Stimulated activated CD4-positive, alpha-beta T cell treated with anti-CD3 and anti-CD28 coated beads, TNF-alpha, amount 100 ng/mL, for 4 hours (primary cell): ENCODE data around the gene PDS5B.
A peak's percentile ranks its signal among the peaks of the same experiment; 100 is the strongest.
"Not testable (repeated sequence)": the region's sequence is repeated elsewhere in the genome, so short reads cannot be mapped to it uniquely, and the experiment has no call there.

Experiments used
- DNase-seq, 3 experiments: peaks; one replicate each; pipeline ENCODE4 v3.0.0-alpha.2; 2020; ENCODE audit warnings: low read depth in 3 of 3

The PDS5B gene, protein sequence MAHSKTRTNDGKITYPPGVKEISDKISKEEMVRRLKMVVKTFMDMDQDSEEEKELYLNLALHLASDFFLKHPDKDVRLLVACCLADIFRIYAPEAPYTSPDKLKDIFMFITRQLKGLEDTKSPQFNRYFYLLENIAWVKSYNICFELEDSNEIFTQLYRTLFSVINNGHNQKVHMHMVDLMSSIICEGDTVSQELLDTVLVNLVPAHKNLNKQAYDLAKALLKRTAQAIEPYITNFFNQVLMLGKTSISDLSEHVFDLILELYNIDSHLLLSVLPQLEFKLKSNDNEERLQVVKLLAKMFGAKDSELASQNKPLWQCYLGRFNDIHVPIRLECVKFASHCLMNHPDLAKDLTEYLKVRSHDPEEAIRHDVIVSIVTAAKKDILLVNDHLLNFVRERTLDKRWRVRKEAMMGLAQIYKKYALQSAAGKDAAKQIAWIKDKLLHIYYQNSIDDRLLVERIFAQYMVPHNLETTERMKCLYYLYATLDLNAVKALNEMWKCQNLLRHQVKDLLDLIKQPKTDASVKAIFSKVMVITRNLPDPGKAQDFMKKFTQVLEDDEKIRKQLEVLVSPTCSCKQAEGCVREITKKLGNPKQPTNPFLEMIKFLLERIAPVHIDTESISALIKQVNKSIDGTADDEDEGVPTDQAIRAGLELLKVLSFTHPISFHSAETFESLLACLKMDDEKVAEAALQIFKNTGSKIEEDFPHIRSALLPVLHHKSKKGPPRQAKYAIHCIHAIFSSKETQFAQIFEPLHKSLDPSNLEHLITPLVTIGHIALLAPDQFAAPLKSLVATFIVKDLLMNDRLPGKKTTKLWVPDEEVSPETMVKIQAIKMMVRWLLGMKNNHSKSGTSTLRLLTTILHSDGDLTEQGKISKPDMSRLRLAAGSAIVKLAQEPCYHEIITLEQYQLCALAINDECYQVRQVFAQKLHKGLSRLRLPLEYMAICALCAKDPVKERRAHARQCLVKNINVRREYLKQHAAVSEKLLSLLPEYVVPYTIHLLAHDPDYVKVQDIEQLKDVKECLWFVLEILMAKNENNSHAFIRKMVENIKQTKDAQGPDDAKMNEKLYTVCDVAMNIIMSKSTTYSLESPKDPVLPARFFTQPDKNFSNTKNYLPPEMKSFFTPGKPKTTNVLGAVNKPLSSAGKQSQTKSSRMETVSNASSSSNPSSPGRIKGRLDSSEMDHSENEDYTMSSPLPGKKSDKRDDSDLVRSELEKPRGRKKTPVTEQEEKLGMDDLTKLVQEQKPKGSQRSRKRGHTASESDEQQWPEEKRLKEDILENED (N-terminal part only)

DNA sequence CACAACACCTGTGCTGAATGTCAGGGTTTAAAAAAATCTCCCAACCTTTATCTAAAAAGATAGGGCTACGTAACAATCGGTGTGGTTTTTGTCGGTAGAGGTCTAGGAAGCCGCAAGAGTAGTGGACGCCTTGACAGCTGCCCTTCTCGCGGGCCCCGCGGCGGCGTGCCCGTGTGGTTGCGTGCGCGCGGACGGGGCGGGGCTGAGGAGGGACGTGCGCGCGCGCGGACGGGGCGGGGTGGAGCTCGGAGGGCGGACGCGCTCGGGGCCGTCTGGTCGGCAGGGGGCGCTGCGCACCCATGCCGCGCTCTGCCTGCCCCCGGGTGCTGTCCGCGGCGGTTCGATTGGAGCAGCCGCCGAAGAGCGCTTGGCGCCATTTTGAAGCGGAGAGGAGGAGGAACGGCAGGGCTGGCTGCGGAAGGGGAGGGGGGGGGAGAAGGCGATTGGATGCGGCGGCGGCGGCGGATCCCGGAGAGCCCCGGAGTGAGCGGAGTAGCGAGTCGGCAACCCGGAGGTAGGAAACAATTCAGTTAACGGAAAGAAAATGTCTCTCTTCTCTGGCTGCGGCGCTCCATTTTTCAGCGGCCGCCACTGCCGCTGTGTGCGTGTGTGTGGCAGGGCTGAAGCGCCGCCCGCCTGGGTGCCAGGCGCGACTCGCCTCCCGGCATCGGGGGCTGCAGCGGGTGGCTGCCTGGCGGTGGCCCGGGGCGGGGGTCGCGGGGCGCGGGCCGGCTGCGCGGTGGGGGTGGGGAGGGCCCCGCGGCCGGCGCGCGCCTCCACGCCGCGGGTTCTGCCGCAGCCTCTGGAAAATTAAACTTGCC, at the start of gene PDS5B:
Gene PDS5B (plus strand): TSS at position 373 of the 821 bp plus-strand sequence. CDS start 62,321 bp downstream, outside the sequence.
- DNase-seq = peak; percentile 89 to 92 (median 90)

DNA sequence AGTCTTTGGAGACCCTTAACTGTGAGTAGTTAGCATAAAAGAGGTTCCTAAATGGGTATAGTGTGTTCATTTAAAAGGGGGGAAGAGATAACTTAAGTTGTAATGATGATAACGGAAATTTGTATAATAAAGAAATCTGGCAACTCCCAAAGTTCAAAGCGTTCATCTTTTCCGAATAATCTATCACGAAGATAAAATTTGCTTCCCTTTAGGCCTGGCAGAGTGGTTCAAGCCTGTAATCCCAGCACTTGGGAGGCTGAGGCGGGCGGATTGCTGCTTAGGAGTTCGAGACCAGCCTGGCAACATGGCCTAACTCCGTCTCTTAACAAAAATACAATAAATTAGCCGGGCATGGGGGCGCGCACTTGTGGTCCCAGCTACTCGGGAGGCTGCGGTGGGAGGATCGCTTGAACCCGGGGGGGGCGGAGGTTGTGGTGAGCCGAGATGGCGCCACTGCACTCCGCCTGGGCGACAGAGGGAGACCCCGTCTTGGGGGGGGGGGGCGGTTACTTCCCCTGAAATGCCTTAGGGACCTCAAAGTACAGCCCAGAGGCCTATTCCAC, 48.6 kb upstream of the PDS5B start:
- peak; percentile 2 to 11 (median 6) for DNase-seq

DNA sequence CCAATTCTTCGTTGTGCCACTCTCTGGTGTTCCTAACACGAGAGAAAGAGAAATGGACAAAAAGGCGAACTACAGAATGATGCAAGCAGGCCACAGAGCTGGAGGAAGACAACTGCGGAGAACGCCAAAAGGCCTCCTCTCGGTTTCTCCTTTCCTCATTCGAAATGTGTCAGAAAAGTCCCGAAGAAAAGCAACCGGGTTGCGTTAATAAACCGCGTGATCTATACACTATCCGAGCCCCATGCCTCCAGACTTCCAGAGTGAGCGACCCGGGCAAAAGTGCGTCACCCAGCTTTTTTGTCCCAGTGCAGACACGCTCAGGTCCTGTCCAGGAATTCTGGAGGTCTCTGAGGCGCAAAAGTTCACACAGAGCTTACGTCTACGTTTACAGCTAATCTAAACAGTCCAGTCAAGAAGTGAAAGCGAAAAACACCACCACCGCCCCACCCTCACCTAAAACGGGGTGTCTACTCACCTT, 48.1 kb upstream of the PDS5B start:
- DNase-seq = no peak

DNA sequence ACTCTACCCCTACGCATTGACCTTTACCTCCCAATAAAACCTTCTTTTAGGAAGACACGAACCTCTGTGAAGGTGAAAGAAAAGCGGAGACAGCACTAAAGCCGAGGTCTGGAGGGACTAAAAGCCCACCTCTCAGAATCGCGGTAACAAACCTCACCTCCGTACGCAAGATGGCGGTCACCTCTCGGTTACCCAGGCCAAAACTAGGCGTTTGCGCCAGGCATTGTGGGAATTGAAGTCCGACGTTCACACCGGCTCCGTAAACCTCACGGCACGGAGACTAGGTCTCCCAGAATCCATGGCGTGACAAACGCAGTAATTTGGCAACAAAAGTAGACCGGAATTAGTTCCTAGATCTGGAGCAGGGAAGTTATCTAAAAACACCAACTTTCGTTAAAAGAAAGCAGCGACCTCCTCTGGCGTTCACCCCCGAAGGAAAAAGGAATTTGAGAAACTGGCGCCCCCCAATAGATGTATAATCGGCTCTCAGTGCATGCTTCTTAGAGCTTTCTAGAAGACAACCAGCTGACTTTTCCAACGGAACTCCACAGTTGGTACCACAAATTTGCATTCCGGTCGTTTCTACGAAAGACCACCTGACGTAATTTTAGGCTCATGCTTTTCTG, 47.5 kb upstream of the PDS5B start, which contains the start of gene N4BP2L2:
Gene N4BP2L2 (minus strand): TSS at position 175 of the 626 bp plus-strand sequence. CDS start 1,768 bp downstream, outside the sequence.
- DNase-seq = peak; percentile 66 to 82 (median 76)

DNA sequence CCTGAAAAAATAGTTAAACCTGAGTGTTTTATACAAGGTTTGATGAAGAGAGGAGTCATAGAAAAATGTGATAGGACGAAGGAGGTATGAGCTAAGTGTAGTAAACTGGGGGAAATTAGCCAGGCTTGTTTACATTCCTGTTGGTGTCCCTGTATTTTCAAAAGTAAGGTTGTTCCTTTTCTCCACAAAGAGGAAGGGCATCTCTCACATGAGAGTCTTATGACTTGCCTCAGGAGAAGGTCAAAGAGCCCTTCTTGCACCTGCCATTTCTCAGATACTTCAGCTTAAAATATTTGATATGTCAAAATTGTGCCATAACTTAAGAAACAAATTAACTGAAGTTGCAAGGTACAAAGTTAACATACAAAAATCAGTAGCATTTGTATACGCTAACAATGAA, 44.0 kb upstream of the PDS5B start:
- no peak for DNase-seq

DNA sequence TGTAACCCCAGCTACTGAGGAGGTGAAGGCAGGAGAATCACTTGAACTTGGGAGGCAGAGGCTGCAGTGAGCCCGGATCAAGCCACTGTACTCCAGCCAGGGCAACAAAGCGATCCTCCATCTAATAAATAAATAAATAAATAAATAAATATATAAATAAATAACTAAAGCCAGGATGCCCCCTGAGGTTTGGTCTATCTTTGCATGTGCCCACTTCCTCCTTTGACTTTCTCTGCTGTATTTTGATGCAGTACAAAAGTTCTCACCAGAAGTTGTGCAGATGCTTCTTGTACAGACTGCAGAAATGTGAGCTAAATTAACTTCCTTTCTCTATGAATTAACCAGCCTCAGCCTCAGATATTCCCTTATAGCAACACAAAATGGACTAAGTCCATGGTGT, 41.2 kb upstream of the PDS5B start:
- DNase-seq = no peak

DNA sequence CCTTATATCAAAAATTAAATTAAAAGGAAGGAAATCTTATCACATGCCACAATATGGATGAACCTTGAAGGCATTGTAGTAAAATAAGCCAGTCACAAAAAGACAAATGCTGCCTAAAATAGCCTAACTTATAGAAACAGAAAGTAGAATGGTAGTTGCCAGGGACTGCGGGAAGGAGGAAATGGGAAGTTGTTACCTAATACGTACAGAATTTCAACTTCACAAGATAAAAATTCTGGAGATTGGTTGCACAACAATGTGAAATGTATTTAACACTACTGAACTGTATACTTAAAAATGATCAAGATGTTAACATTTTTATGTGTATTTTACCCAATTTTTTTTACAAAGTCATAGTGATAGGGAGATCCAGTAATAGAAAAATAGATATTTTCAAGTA, 37.4 kb upstream of the PDS5B start:
- no peak for DNase-seq

DNA sequence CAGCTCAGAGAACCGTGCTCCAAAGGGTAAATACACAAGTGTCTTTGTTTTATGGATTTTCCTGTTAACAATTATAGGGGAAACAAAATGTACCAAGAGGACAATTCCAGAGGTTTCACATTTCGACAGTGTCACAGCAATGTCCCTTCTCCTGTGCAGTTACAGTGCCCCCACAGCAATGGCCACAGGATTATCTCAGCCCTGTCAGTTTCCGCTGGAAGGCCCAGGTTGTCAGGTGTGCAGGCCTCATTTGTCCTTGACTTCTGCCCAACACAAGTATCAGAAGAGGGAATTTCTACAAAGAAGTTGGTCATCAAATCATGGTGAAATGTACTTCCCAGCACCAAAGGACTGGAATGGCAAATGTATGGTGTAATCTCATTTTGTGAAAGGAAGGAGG, 36.5 kb upstream of the PDS5B start:
- DNase-seq = no peak

DNA sequence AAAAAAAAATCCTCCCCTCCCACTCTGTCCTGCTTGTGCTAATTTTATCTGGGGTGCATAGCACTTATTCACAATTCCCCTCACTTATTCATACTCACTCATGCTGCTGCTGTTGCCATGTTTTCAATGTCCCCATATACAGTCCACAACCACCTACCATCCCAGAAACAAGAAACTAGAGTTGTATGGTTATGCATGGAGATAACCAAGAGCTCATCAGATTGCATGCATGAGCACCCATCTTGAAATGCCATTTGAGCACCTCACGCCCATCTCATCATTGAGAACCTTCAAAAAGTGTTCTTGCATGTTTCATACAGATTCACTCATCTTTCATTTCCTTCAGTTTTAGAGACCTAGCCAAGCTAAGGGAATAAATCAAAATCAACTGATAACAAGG, 32.5 kb upstream of the PDS5B start:
- no peak for DNase-seq

DNA sequence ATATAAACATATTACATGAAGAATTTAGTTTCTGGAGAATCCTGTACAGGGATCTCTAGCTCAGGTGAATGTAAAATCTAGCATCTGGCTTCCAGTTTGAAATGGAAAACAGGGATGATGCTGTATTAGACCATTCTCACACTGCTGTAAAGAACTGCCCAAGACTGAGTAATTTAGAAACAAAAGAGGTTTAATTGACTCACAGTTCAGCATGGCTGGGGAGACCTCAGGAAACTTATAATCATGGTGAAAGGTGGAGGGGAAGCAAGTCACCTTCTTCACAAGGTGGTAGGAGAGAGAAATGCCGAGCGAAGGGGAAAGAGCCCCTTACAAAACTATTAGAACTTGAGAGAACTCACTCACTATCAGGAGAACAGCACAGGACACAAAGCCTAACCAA, 30.6 kb upstream of the PDS5B start:
- DNase-seq = no peak

DNA sequence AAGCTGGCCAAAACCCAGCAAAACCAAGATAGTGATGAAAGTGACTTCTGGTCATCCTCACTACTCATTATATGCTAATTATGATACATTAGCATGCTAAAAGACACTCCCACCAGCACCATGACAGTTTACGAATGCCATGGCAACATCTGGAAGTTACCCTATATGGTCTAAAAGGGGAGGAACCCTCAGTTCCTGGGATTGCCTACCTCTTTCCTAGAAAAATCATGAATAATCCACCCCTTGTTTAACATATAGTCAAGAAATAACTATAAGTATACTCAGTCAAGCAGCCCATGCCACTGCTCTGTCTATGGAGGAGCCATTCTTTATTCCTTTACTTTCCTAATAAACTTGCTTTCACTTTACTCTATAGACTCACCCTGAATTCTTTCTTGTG, 25.4 kb upstream of the PDS5B start:
- DNase-seq = not testable (repeated sequence)

DNA sequence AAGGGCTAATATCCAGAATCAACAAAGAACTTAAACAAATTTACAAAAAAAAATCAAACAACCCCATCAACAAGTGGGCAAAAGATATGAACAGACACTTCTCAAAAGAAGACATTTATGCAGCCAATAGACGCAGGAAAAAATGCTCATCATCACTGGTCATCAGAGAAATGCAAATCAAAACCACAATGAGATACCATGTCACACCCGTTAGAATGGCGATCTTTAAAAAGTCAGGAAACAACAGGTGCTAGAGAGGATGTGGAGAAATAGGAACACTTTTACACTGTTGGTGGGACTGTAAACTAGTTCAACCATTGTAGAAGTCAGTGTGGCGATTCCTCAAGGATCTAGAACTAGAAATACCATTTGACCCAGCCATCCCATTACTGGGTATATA, 10.6 kb upstream of the PDS5B start:
- DNase-seq = not testable (repeated sequence)

DNA sequence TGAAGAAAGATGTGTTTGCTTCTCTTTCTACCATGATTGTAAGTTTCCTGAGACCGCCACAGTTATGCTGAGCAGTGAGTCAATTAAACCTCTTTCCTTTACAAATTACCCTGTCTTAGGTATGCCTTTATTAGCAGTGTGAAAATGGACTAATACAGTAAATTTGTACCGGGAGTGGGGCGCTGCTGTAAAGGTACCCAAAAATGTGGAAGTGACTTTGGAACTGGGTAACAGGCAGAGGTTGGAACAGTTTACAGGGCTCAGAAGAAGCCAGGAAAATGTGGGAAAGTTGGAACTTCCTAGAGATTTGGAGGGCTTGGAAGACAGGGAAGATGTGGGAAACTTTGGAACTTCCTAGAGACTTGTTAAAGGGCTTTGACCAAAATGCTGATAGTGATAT, 9.2 kb upstream of the PDS5B start:
- DNase-seq = no peak

DNA sequence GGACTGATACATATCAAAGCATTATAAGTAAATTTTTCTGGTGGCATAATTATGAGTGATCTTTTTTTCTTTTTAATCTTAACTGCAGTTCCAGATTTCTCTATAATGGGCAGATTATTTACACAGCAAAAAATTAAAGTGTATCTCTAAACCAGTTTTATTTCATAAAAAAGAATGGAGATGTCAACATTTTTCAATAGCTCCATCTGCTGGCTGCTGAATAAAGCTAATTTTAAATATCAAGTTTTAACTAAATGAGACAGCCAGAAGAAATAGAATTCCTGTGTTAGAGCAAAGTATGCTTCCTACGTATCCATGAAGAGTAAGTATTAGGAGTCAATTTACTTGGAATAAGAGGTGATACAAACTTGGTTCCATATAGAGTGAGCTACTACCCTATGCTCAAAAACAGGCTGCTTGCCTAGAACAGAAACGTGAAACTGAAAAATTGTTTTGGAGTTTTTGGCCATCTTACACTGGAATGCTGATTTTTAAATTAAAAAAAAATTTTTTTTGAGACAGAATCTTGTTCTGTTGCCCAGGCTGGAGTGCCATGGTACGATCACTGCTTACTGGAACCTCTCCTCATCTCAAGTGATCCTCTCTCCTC, 5.0 kb upstream of the PDS5B start:
- no peak for DNase-seq

DNA sequence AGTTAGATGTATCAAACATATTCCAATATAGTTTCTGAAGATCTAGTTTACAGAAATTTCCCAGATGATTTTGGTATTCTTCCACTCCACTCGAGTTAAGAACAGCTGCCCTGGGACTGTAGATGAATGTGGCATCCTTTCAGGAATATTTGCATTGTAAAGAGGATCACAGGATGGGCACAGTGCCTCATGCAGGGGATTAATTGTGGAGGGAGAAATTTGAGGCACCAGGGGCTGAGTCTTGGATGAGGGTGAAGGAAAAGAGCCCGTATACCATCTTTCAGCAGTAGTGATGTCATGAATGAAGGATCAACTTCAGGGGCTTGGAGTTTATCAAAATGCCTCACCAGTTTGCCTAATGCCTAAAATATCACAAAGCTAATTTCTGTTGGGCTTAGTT, 4.0 kb upstream of the PDS5B start:
- no peak for DNase-seq

DNA sequence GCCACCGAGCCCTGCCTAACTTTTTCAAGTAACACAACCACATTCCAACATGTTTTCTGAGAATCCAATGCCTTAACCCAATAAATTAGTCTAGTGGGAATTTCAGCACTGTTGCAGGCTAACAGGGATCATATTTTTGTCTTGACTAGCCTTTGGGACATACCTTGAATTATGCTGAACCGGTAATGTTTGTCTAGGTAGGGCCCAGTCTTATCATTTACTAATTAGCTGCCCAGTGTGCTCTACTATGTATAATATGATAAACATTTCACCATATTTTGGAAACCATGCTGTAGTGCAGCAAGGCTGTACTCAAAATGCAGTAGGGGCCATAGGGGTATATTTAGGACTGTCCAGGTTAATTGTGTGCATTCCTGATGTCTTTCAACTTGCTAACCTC, 3.3 kb upstream of the PDS5B start:
- no peak for DNase-seq

DNA sequence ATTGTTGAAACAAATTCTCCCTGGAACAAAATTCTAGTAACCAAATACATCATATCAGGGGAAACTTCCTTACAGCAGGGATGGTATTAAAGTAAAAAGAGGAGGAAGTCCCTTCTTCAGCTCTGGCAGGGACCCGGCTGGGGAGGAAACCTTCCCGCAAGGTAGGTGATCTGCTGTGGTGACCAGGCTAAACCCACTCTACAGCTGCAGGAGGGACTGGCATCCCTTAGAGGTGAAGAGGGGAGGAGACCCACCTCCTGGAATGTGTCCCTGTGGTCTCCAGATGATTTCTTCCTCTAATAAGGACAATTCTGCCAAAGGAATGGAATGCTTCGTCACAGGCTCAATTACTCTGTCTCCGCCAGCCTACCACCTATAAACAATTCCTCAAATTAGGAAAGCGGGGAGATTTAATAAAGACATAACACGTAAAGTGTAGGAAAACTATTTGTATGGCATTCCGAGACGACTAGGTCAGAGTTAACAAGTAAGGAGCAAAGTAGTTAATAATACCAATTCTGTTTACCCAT, 637 bp upstream of the PDS5B start:
- no peak for DNase-seq

DNA sequence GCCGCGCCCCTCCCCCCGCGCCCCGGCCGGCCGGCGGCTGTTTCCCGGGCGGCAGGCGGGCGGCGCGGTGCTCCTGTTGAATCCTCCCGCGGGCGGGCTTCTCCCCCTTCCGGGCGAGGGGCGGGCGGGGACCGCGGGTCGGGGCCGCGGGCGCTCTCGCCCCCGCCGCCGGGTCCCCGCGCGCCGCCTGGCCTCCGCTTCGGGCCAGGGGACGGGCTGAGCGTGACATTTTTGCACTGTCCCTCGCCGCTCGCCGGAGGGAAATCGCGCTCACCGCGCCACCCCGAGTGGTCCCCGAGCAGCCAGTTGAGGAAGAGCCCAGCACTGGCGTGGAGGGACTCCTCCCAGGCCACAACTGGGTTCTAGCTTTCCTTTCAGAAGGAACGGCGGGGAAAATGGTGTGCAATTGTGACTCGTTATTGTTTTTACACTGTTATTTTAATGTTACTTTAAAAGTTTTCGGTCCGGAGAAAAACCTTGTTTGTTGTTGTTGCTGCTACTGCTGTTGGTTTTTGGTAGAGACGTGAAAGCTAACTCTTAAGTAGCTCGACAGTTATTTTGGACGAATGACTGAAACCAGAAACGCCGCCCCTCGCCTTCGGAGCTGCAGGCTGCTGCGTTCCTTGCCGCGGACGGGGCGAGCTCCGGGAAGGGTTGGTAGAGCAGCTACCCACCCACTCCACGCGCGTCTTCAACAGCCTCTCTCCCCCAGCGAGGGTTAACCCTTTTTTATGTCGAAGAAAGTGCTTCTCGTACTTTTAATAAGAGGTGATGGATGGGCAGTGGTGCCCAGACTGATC, 959 bp downstream of the PDS5B start:
- DNase-seq = peak; percentile 29 to 44 (median 30)

DNA sequence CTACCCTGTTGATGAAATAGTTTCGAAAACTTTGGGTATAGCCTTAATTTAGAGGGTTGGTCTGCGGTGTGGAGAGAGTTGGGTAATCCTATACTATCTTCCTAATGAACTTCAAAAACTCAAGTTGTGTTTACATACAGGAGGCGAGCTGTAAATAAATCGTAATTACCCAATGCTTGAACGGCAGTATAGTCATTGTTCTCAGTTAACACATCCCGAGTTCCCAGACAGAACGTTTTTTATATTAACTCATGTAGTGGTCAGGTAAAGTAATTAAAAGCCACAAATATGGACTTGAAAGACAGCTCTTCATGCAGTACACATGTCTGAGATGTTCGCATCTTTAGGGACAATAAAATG, 1.5 kb downstream of the PDS5B start:
- no peak for DNase-seq
